K562 (cell line): ENCODE measurements around the gene SHF. TPM values are rescaled to one million over a fixed set of nuclear protein-coding genes. Genes with fewer than 3 reads are reported as not detected.

Experiments
- BRF1 ChIP-seq: IDR thresholded peaks from 3 replicates; pipeline ENCODE4 v1.6.1; 2011; ENCODE audit warnings: borderline replicate concordance, mild to moderate bottlenecking; ENCODE audit not compliant: insufficient read length; ENCODE audit errors: extremely low read depth
- GATAD2A ChIP-seq: fragments of 450-650 bp; IDR thresholded peaks from 2 replicates; pipeline ENCODE4 v1.6.1; 2017
- HDAC3 ChIP-seq: fragments of 450-650 bp; IDR thresholded peaks from 2 replicates; pipeline ENCODE4 v1.6.1; 2018; ENCODE audit warnings: borderline replicate concordance, mild to moderate bottlenecking, moderate library complexity; ENCODE audit not compliant: partially characterized antibody
- KDM2B ChIP-seq: fragments of 250-450 bp; sonication (Bioruptor Pico); IDR thresholded peaks from 2 replicates; pipeline ENCODE4 v1.8.0; 2021; ENCODE audit warnings: mild to moderate bottlenecking, moderate library complexity
- MCM7 ChIP-seq, 2 experiments: fragments of 450-650 bp; IDR thresholded peaks; 2 replicates each; pipeline ENCODE4 v1.6.1; 2016 to 2018
- NR2C1 ChIP-seq, 2 experiments: fragments of 450-650 bp; IDR thresholded peaks; 2 replicates each; pipeline ENCODE4 v1.6.1; 2017; ENCODE audit warnings: mild to moderate bottlenecking in 2 of 2, antibody characterized with exemption in 1 of 2, inconsistent platforms in 1 of 2, missing compliant biosample characterization in 1 of 2, missing genetic modification characterization in 1 of 2
- PTBP1 ChIP-seq: fragments of 200-400 bp; formaldehyde crosslinking; IDR thresholded peaks from 2 replicates; pipeline ENCODE4 v1.6.1; 2017; ENCODE audit warnings: low read depth, low read length
- TRIM28 ChIP-seq: fragments of 450-650 bp; IDR thresholded peaks from 2 replicates; pipeline ENCODE4 v1.6.1; 2017
- ZNF347 ChIP-seq: fragments of 450-650 bp; formaldehyde crosslinking; IDR thresholded peaks from 2 replicates; pipeline ENCODE4 v1.4.0; 2020; ENCODE audit warnings: low read depth, mild to moderate bottlenecking, moderate library complexity
- polyA plus RNA-seq, 8 experiments: library from polyadenylated mRNA; depleted of rRNA in 4 of 8; stranded (reverse) in 5 of 8; unstranded in 3 of 8; fragments of >200 nt; fragmentation: Nextera tagmentation in 2 of 8; fragmentation: Illumina TruSeq in 1 of 8; extraction: Ambion mirVana in 2 of 8; extraction: Trizol in 1 of 8; gene quantifications; 2 replicates each; pipeline versions ENCODE4 v1.2.1 to v1.2.3, GENCODE V29; 2011 to 2014; ENCODE audit warnings: inconsistent platforms in 1 of 8, missing spikeins in 1 of 8
- total RNA-seq, 7 experiments: library from RNA; depleted of rRNA in 6 of 7; stranded (reverse); fragments of >200 nt in 6 of 7; fragmentation: Illumina TruSeq in 2 of 7; extraction: Trizol in 2 of 7; gene quantifications; 2 replicates each; pipeline versions ENCODE4 v1.2.1 to v1.2.3, GENCODE V29; 2011 to 2021; ENCODE audit warnings: low replicate concordance in 1 of 7
- TF ChIP-seq, protein P1 (sequence below): fragments of 450-650 bp; IDR thresholded peaks from 2 replicates; pipeline ENCODE4 v1.6.1; 2016; ENCODE audit warnings: mild to moderate bottlenecking, moderate library complexity
- TF ChIP-seq, protein P2 (sequence below): fragments of 450-650 bp; IDR thresholded peaks from 2 replicates; pipeline ENCODE4 v1.6.1; 2016

Gene SHF
- total and polyA plus RNA-seq, 9 of the 15 experiments (the other 6 are each of a cell fraction or from before 2014, with no cell fraction given): 0.51 to 2.2 (median 0.85) TPM; not detected in 2

DNA sequence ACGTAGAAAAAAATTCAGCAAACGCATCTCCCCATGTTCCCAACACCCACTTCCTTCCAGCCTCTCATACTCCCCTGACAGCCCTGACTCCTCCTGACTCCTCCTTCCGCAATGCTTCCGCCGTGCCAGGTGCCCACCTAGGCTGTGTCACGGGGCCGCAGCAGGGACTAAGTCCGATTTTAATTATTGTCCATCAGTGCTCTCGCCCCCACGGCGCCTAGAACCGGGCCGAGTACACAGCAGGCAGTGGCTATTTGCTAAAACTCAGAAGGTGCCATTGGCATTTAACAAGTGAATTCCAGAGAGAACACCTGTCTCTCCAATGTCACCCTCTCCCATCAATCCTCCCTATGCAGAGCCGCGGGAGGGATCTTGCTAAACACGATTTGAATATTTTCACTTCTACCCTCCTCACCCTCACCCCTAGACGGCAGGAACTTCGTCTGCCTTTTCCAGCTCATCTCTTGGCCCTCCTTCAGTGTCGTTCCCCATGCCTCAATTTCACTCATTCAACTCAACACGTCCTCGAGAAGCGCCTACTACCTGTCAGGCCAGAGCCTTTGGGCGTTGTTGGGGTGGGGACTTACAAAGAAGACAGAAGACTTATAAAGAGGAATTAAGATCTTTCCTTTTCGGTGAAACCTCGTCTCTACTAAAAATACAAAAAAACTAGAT, 11.5 kb upstream of the SHF start (continued):
- no peak for TF ChIP-seq BRF1
- TF ChIP-seq ZNF347 (CRISPR knock-in tag): no peak
- no peak for TF ChIP-seq KDM2B
- TF ChIP-seq, protein P1, sequence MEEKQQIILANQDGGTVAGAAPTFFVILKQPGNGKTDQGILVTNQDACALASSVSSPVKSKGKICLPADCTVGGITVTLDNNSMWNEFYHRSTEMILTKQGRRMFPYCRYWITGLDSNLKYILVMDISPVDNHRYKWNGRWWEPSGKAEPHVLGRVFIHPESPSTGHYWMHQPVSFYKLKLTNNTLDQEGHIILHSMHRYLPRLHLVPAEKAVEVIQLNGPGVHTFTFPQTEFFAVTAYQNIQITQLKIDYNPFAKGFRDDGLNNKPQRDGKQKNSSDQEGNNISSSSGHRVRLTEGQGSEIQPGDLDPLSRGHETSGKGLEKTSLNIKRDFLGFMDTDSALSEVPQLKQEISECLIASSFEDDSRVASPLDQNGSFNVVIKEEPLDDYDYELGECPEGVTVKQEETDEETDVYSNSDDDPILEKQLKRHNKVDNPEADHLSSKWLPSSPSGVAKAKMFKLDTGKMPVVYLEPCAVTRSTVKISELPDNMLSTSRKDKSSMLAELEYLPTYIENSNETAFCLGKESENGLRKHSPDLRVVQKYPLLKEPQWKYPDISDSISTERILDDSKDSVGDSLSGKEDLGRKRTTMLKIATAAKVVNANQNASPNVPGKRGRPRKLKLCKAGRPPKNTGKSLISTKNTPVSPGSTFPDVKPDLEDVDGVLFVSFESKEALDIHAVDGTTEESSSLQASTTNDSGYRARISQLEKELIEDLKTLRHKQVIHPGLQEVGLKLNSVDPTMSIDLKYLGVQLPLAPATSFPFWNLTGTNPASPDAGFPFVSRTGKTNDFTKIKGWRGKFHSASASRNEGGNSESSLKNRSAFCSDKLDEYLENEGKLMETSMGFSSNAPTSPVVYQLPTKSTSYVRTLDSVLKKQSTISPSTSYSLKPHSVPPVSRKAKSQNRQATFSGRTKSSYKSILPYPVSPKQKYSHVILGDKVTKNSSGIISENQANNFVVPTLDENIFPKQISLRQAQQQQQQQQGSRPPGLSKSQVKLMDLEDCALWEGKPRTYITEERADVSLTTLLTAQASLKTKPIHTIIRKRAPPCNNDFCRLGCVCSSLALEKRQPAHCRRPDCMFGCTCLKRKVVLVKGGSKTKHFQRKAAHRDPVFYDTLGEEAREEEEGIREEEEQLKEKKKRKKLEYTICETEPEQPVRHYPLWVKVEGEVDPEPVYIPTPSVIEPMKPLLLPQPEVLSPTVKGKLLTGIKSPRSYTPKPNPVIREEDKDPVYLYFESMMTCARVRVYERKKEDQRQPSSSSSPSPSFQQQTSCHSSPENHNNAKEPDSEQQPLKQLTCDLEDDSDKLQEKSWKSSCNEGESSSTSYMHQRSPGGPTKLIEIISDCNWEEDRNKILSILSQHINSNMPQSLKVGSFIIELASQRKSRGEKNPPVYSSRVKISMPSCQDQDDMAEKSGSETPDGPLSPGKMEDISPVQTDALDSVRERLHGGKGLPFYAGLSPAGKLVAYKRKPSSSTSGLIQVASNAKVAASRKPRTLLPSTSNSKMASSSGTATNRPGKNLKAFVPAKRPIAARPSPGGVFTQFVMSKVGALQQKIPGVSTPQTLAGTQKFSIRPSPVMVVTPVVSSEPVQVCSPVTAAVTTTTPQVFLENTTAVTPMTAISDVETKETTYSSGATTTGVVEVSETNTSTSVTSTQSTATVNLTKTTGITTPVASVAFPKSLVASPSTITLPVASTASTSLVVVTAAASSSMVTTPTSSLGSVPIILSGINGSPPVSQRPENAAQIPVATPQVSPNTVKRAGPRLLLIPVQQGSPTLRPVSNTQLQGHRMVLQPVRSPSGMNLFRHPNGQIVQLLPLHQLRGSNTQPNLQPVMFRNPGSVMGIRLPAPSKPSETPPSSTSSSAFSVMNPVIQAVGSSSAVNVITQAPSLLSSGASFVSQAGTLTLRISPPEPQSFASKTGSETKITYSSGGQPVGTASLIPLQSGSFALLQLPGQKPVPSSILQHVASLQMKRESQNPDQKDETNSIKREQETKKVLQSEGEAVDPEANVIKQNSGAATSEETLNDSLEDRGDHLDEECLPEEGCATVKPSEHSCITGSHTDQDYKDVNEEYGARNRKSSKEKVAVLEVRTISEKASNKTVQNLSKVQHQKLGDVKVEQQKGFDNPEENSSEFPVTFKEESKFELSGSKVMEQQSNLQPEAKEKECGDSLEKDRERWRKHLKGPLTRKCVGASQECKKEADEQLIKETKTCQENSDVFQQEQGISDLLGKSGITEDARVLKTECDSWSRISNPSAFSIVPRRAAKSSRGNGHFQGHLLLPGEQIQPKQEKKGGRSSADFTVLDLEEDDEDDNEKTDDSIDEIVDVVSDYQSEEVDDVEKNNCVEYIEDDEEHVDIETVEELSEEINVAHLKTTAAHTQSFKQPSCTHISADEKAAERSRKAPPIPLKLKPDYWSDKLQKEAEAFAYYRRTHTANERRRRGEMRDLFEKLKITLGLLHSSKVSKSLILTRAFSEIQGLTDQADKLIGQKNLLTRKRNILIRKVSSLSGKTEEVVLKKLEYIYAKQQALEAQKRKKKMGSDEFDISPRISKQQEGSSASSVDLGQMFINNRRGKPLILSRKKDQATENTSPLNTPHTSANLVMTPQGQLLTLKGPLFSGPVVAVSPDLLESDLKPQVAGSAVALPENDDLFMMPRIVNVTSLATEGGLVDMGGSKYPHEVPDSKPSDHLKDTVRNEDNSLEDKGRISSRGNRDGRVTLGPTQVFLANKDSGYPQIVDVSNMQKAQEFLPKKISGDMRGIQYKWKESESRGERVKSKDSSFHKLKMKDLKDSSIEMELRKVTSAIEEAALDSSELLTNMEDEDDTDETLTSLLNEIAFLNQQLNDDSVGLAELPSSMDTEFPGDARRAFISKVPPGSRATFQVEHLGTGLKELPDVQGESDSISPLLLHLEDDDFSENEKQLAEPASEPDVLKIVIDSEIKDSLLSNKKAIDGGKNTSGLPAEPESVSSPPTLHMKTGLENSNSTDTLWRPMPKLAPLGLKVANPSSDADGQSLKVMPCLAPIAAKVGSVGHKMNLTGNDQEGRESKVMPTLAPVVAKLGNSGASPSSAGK: peak; percentile 16; the same call in 1 of the 2 replicates
- TF ChIP-seq NR2C1 (IDR thresholded peaks at IDR 0.05): no peak
- TF ChIP-seq NR2C1 (tag; IDR thresholded peaks at IDR 0.05): no peak
- no peak for TF ChIP-seq HDAC3
- no peak for TF ChIP-seq TRIM28
- TF ChIP-seq, protein P2, sequence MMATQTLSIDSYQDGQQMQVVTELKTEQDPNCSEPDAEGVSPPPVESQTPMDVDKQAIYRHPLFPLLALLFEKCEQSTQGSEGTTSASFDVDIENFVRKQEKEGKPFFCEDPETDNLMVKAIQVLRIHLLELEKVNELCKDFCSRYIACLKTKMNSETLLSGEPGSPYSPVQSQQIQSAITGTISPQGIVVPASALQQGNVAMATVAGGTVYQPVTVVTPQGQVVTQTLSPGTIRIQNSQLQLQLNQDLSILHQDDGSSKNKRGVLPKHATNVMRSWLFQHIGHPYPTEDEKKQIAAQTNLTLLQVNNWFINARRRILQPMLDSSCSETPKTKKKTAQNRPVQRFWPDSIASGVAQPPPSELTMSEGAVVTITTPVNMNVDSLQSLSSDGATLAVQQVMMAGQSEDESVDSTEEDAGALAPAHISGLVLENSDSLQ: peak; percentile 29
- TF ChIP-seq PTBP1: no peak
- TF ChIP-seq GATAD2A: peak; percentile 12; the same call in 1 of the 2 replicates
- no peak for TF ChIP-seq MCM7 (IDR thresholded peaks at IDR 0.05)
